HEK293 (cell line): ENCODE measurements around the gene NHSL2.

ENCODE experiments used
- CTCF ChIA-PET: fragments of 350-600 bp; formaldehyde crosslinking; extraction: SDS; loops from one replicate; lab custom pipeline; 2021; ENCODE audit warnings: antibody characterized with exemption; lab: Yijun Ruan, JAX
- POLR2A ChIA-PET: fragments of 300-600 bp; formaldehyde crosslinking; extraction: SDS; loops from one replicate; lab custom pipeline; 2020; ENCODE audit warnings: antibody characterized with exemption, inconsistent platforms; lab: Yijun Ruan, JAX
- H3K27ac ChIP-seq: fragments of 200-500 bp; sonication (Bioruptor generic); 2 replicates; pipeline ENCODE4 v1.5.1; 2014; ENCODE audit warnings: low read depth, low read length, control low read depth, inconsistent platforms; ENCODE audit errors: extremely low read depth
- H3K36me3 ChIP-seq, 2 experiments: fragments of 200-500 bp in 1 of 2; sonication (Bioruptor generic) in 1 of 2; 1 replicate in 1 of 2; 2 replicates in 1 of 2; pipeline ENCODE4 v1.5.1; 2014 to 2017; ENCODE audit warnings: inconsistent platforms in 2 of 2, low read length in 2 of 2; ENCODE audit not compliant: control insufficient read depth in 2 of 2, insufficient read depth in 1 of 2
- H3K4me1 ChIP-seq: fragments of 200-500 bp; sonication (Bioruptor generic); 2 replicates; pipeline ENCODE4 v1.5.1; 2014; ENCODE audit warnings: mild to moderate bottlenecking, low read length, inconsistent platforms; ENCODE audit not compliant: control insufficient read depth, insufficient read depth
- H3K4me3 ChIP-seq: 2 replicates; pipeline ENCODE4 v1.5.1; 2011; ENCODE audit warnings: low read depth, mild to moderate bottlenecking, control low read depth, low read length, moderate library complexity
- H3K9me3 ChIP-seq: fragments of 200-500 bp; sonication (Bioruptor generic); 2 replicates; pipeline ENCODE4 v1.5.1; 2014; ENCODE audit warnings: low read depth, low read length, inconsistent platforms; ENCODE audit not compliant: control insufficient read depth, insufficient read depth
- KLF7 ChIP-seq: fragments of 450-650 bp; formaldehyde crosslinking; IDR thresholded peaks from 2 replicates; pipeline ENCODE4 v1.5.1; 2016; ENCODE audit warnings: missing biosample characterization, missing genetic modification characterization, borderline replicate concordance
- MZF1 ChIP-seq: fragments of 450-650 bp; formaldehyde crosslinking; IDR thresholded peaks from 2 replicates; pipeline ENCODE4 v1.5.1; 2017; ENCODE audit warnings: missing biosample characterization, missing genetic modification characterization, borderline replicate concordance
- OVOL3 ChIP-seq: fragments of 450-650 bp; formaldehyde crosslinking; IDR thresholded peaks from 2 replicates; pipeline ENCODE4 v1.5.1; 2016; ENCODE audit warnings: missing biosample characterization, missing genetic modification characterization
- SCRT2 ChIP-seq: fragments of 450-650 bp; formaldehyde crosslinking; IDR thresholded peaks from 2 replicates; pipeline ENCODE4 v1.5.1; 2016; ENCODE audit warnings: missing biosample characterization, missing genetic modification characterization
- TRIM28 ChIP-seq: IDR thresholded peaks from 2 replicates; pipeline ENCODE4 v1.6.1; 2011; ENCODE audit warnings: low read length, control low read depth, borderline replicate concordance
- ZBTB6 ChIP-seq: fragments of 450-650 bp; formaldehyde crosslinking; IDR thresholded peaks from 2 replicates; pipeline ENCODE4 v1.5.1; 2017; ENCODE audit warnings: missing biosample characterization, missing genetic modification characterization
- ZNF121 ChIP-seq: fragments of 450-650 bp; formaldehyde crosslinking; IDR thresholded peaks from 2 replicates; pipeline ENCODE4 v1.5.1; 2016; ENCODE audit warnings: missing biosample characterization, missing genetic modification characterization
- ZNF16 ChIP-seq: fragments of 450-650 bp; formaldehyde crosslinking; IDR thresholded peaks from 2 replicates; pipeline ENCODE4 v1.5.1; 2016; ENCODE audit warnings: low read depth, missing biosample characterization, missing genetic modification characterization
- ZNF169 ChIP-seq: fragments of 450-650 bp; formaldehyde crosslinking; IDR thresholded peaks from 2 replicates; pipeline ENCODE4 v1.5.1; 2016; ENCODE audit warnings: missing biosample characterization, missing genetic modification characterization
- ZNF24 ChIP-seq: fragments of 450-650 bp; formaldehyde crosslinking; IDR thresholded peaks from 2 replicates; pipeline ENCODE4 v1.5.1; 2016; ENCODE audit warnings: missing biosample characterization, missing genetic modification characterization
- ZNF292 ChIP-seq: fragments of 450-650 bp; formaldehyde crosslinking; IDR thresholded peaks from 2 replicates; pipeline ENCODE4 v1.5.1; 2016; ENCODE audit warnings: low read depth, missing biosample characterization, missing genetic modification characterization, borderline replicate concordance
- ZNF341 ChIP-seq: fragments of 450-650 bp; formaldehyde crosslinking; IDR thresholded peaks from 2 replicates; pipeline ENCODE4; 2016; ENCODE audit warnings: low read depth, missing biosample characterization, missing genetic modification characterization
- ZNF362 ChIP-seq: fragments of 450-650 bp; formaldehyde crosslinking; IDR thresholded peaks from 2 replicates; pipeline ENCODE4 v1.5.1; 2016; ENCODE audit warnings: missing biosample characterization, missing genetic modification characterization
- ZNF48 ChIP-seq: fragments of 450-650 bp; formaldehyde crosslinking; IDR thresholded peaks from 2 replicates; pipeline ENCODE4 v1.5.1; 2016; ENCODE audit warnings: missing biosample characterization, missing genetic modification characterization
- ZNF514 ChIP-seq: fragments of 450-650 bp; formaldehyde crosslinking; IDR thresholded peaks from 2 replicates; pipeline ENCODE4 v1.5.1; 2016; ENCODE audit warnings: missing biosample characterization, missing genetic modification characterization
- ZNF549 ChIP-seq: fragments of 450-650 bp; IDR thresholded peaks from 2 replicates; pipeline ENCODE4 v1.5.1; 2018; ENCODE audit warnings: missing biosample characterization, missing genetic modification characterization, mild to moderate bottlenecking, inconsistent platforms, moderate library complexity
- ZNF624 ChIP-seq: fragments of 450-650 bp; formaldehyde crosslinking; IDR thresholded peaks from 2 replicates; pipeline ENCODE4 v1.5.1; 2017; ENCODE audit warnings: missing biosample characterization, missing genetic modification characterization
- ZNF654 ChIP-seq: fragments of 450-650 bp; formaldehyde crosslinking; IDR thresholded peaks from 2 replicates; pipeline ENCODE4 v1.5.1; 2016; ENCODE audit warnings: low read depth, missing biosample characterization, missing genetic modification characterization
- ZNF660 ChIP-seq: fragments of 450-650 bp; IDR thresholded peaks from 2 replicates; pipeline ENCODE4 v1.5.1; 2018; ENCODE audit warnings: missing biosample characterization, mild to moderate bottlenecking, missing genetic modification characterization
- ZNF707 ChIP-seq: fragments of 450-650 bp; formaldehyde crosslinking; IDR thresholded peaks from 2 replicates; pipeline ENCODE4 v1.5.1; 2016; ENCODE audit warnings: missing biosample characterization, missing genetic modification characterization
- ZNF776 ChIP-seq: fragments of 450-650 bp; formaldehyde crosslinking; IDR thresholded peaks from 2 replicates; pipeline ENCODE4 v1.5.0; 2017; ENCODE audit warnings: missing biosample characterization, missing genetic modification characterization, borderline replicate concordance
- ZNF785 ChIP-seq: fragments of 450-650 bp; formaldehyde crosslinking; IDR thresholded peaks from 2 replicates; pipeline ENCODE4 v1.5.1; 2016; ENCODE audit warnings: missing biosample characterization, missing genetic modification characterization
- ZNF792 ChIP-seq: fragments of 450-650 bp; formaldehyde crosslinking; IDR thresholded peaks from 2 replicates; pipeline ENCODE4 v1.5.1; 2016; ENCODE audit warnings: missing biosample characterization, missing genetic modification characterization
- ZSCAN5A ChIP-seq: fragments of 450-650 bp; formaldehyde crosslinking; IDR thresholded peaks from 2 replicates; pipeline ENCODE4 v1.5.1; 2016; ENCODE audit warnings: missing biosample characterization, missing genetic modification characterization

Gene NHSL2

GRCh38 chrX:72037601-72038000 lies 127.0 kb downstream of the NHSL2 start:
- Histone ChIP-seq H3K4me3 (no peak overlapping the region), H3K27ac (no peak overlapping the region), H3K36me3 (no peaks in the 10 kb centered on the region), H3K4me1 (no peaks in the 10 kb centered on the region), H3K9me3 (peaks cover 4% of the 10 kb centered on the region)
- TF ChIP-seq ZNF624 (no peak), MZF1 (no peak), ZNF292 (tag by site-specific recombination) (no peak), ZNF362 (tag by site-specific recombination) (no peak), OVOL3 (no peak)
- POLR2A ChIA-PET, result no interaction called here
- CTCF ChIA-PET, result interaction anchor here (0.6 to 1.7 kb wide), 4 partner anchors 13 to 26 kb away, joined by 3 to 4 read pairs (median 4); no protein-coding TSS in a partner anchor

- Histone ChIP-seq H3K27ac (no peak overlapping the region), H3K4me3 (no peak overlapping the region), H3K36me3 (no peaks in the 10 kb centered on the region), H3K9me3 (peaks cover 4% of the 10 kb centered on the region), H3K4me1 (no peaks in the 10 kb centered on the region)
- TF ChIP-seq ZNF549 (tag by site-specific recombination), result no peak
- TF ChIP-seq SCRT2 (tag by site-specific recombination), result no peak
- TF ChIP-seq ZSCAN5A (tag by site-specific recombination), result no peak
- TF ChIP-seq ZNF660 (tag by site-specific recombination), result no peak
- TF ChIP-seq ZNF707, result no peak
- TF ChIP-seq ZNF48 (tag by site-specific recombination), result no peak
- no peak for TF ChIP-seq KLF7 (tag by site-specific recombination)
- TF ChIP-seq ZNF341 (tag by site-specific recombination), result no peak
- TF ChIP-seq ZNF24, result no peak
- no peak for TF ChIP-seq ZNF792
- TF ChIP-seq ZNF169 (tag by site-specific recombination), result no peak
- no peak for TF ChIP-seq ZBTB6
- no peak for TF ChIP-seq ZNF785 (tag by site-specific recombination)
- no peak for TF ChIP-seq ZNF16 (tag by site-specific recombination)
- TF ChIP-seq ZNF654 (tag by site-specific recombination), result no peak
- no peak for TF ChIP-seq ZNF121 (tag by site-specific recombination)
- TF ChIP-seq TRIM28, result no peak
- TF ChIP-seq ZNF776 (tag by site-specific recombination), result no peak
- no peak for TF ChIP-seq OVOL3
- no peak for TF ChIP-seq ZNF514 (tag by site-specific recombination)
- CTCF ChIA-PET, result interaction anchor here (0.6 to 1.7 kb wide), 3 partner anchors 15 to 434 kb away, joined by 3 read pairs; no protein-coding TSS in a partner anchor
- POLR2A ChIA-PET, result no interaction called here
Measured at GRCh38 chrX:72038016-72038415, 127.4 kb downstream of the NHSL2 start.
